ENCODE measurements around the gene TNS4.
A peak's percentile ranks its signal among the peaks of the same experiment; 100 is the strongest.
"Not testable (repeated sequence)": the region's sequence is repeated elsewhere in the genome, so short reads cannot be mapped to it uniquely, and the experiment has no call there.

The TNS4 gene, protein sequence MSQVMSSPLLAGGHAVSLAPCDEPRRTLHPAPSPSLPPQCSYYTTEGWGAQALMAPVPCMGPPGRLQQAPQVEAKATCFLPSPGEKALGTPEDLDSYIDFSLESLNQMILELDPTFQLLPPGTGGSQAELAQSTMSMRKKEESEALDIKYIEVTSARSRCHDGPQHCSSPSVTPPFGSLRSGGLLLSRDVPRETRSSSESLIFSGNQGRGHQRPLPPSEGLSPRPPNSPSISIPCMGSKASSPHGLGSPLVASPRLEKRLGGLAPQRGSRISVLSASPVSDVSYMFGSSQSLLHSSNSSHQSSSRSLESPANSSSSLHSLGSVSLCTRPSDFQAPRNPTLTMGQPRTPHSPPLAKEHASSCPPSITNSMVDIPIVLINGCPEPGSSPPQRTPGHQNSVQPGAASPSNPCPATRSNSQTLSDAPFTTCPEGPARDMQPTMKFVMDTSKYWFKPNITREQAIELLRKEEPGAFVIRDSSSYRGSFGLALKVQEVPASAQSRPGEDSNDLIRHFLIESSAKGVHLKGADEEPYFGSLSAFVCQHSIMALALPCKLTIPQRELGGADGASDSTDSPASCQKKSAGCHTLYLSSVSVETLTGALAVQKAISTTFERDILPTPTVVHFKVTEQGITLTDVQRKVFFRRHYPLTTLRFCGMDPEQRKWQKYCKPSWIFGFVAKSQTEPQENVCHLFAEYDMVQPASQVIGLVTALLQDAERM

DNA sequence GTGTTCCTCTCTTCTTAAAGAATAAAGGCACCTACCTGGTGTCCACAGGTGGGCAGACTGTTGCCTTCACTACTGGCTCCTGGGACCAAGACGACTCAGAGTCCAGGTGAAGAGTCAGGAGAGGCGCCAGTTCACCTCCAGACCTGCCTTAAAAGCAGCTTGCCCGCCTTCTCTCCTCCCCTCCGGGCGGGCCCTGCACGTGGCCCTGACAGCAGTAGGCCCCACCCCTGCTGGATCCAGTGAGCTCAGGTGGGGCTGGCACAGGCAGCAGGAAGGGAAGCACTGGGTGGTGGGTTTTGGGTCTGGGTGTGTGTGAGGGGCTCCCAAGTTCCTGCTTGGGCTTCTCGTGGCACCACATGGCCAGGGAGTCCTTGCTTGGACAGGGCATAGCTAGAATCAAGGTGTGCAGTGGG is at the start of gene TNS4:
TSS of gene TNS4 (minus strand) at position 125 of the 413 bp plus-strand sequence. CDS start 5,198 bp downstream, outside the sequence.
- DNase-seq: no peak

DNA sequence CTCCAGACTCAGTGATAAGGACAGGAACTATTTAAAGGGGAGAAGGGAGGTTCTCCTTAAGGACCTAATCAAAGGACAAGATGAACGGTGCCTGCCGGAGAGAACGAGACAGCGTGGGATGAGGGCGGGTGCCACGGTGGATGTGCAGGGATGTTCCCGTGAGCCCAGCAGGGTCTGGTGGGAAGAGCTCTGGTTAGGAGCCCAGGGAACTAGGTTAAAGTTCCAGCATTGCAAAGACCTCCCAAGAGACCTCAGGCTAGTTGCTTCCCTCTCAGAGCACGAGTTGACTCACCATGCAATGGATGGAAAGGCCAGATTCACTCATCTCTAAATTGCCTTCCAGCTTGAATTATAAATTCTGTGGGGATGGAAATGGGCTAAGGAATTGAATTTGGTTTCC is 49.2 kb upstream of the TNS4 start:
- no peak for DNase-seq

DNA sequence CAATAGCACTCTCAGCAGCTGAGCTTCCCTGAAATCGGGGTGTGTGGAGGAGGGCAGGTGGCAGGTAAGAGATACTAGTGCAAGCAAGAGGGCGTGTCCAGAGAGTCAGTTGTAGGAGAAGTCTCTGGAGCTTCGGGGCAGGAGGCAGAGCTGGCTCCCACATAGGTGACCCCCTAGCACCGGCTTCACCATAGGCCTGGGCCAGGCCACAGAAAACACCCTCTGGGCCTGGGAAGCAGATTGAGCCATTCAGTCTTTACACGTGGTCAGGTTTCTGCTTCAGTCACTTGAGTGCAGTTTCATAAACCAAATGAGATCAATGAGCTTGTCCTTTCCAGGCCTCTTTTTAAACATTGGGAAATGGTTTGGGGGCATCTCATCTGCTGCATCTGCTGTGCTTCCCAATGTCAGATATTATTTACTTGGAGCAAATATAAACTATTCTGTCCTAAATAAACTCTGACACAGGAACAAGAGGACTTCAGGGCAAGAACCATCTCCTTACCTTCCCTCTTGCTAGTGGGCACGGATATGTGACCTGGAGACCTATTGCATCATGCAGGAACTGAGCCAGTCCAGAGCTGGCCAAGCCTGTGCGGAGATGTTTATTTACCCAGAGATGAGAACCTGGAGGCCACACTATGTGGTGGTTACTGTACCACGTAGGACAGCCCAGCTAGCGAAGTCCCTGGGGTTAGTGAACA is 47.7 kb upstream of the TNS4 start:
- no peak for DNase-seq

DNA sequence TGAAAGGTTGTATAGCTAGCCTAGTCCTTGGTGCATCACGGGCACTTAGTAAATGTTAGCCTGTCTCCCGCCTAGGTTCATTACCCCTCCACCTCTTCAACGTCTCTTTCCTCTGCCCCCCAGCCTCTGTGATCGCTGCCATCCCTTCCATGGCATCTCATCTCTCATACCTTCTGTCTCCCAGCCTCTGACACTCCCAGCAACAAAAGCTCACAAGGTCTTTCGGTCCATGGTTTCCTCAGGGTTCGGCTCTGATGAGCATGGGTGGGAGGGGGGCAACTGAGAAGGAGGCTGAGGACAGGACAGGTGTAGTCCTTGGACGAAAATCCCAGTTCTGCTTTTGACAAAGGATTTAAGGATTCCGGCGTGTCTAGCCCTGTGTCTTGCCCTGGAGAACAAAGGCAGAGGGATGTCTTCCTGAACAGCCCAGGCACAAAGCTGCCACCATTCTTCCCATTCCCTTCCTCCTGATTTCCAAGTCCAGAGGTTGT is 47.1 kb upstream of the TNS4 start:
- DNase-seq: no peak

DNA sequence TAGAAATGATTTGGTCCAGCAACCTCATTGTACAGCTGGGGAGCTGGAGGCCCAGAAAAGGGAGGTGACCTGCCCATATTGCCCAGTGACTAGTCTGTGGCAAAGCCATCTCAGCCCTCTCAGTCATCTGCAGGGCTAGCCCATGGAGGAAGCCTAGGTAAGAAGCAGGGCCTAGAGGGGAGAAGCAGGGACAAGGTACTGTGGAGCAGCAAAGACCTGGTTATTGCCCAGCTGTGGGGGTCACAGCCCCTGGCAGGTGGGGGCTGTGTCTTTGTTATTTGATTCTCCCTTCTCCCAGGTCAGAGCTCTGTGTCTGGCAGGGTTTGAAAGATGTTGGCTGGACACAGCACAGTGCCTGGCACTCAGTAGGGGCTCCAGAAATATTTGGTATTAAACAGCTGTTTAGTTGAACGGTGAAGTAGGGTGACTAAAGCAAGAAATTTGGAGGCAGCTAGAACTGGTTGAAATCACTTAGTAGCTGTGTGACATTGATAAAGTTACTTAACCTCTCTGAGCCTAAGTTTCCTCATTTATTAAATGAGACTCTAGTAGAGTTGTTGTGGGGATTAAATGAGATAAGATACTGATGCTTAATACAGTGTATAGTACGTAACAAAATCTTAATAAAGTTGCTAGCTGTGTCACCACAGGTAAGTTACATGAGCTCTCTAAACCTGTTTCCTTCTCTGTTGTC is 46.5 kb upstream of the TNS4 start:
- DNase-seq: no peak

DNA sequence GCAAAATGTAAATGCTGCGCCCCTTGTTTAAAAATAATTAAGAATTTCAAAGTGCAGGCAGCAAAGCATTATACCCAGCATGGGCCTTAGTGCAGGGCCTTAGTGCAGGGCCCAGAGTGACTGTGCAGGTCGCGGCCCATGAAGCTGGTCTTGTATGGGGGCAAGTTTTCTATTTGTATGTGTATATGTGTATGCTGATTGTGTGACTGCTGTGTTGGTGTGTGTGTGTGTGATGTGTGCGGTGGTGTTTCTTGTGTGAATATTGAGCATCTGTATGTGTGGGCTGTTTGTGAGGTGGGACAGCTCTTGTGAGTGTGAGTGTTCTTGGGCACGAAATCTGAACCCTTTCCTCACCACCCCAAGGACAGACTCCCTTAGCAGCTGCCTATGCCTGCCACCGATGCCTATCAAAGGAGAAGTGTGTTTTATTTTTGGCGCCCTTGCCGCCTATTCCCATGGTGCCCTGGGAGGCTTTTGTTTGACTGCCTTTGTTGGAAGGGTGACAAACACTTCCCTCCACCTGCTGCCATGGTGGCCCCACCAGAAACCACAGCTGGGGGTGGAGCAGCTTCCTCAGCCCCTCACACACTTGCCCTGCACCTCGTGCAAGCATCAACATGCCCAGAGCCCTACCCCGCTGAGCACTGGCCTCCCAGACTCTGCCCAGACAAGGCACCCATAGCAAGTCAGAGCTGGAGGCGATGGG is 45.8 kb upstream of the TNS4 start:
- peak; percentile 73 for DNase-seq

DNA sequence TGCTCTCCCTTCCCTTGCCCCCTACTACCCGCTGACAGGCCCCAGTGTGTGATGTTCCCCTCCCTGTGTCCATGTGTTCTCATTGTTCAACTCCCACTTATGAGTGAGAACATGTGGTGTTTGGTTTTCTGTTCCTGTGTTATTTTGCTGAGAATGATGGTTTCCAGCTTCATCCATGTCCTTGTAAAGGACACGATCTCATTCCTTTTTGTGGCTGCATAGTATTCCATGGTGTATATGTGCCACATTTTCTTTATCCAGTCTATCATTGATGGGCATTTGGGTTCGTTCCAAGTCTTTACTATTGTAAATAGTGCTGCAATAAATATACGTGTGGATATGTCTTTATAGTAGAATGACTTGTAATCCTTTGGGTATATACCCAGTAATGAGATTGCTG is 45.1 kb upstream of the TNS4 start:
- not testable (repeated sequence) for DNase-seq

DNA sequence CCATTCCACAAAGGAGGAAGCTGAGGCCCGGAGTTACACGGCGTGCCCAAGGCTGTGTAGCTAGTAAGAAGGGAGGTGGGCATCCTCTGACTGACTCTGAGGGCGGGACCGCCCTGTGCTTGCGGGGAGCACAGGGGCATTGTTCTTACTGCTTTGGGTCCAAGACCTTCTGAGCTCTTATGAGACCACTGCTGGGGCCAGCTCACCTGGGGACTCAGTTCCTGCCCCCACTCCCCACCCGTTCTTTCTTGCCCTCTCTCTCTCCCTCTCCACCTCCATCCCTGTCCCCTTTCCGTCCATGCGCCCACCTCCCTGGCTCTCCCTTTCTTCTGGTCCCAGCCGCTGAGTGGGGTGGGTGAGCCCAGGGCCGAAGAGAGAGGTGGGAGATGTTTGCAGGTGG is 44.2 kb upstream of the TNS4 start:
- no peak for DNase-seq

DNA sequence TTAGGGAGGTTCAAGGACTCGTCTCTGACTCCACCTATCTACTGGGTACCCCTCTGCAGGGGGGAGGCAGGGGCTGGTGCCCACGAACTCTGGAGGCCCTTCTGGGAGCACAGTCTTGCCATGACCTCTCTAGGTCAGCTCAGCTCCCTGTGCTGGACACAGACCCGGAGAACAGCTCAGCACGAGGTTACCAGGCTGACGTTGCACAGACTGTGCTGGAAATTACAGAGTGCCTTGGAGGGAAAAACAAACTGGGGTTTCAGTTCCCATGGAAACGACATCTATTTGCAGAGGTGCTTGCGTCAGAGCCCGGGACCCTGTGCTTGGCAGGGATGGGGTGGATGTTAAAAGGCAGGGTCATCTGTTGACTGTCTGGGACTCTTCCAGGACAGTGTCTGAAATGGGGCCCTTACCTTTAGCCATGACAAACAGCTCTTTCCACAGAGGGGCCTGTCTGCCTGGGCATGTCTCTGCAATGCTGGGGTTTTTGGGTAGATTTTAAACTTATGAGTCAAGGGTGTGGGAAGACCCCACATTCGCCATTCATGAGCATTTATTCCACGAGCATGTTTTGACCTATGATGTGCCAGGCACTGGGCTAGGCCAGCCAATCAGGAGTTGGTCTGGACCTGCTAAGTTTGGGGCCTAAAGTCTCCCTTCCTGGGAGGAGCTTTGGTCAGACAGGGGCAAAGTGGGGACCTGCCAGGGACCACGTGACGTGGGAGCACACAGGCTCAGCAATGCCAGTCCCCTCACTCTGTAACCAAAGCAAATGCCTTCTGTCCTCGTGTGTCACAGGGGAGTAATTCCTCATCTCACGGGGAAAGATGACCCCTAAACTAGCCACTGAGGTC is 41.4 kb upstream of the TNS4 start:
- DNase-seq: peak; percentile 46

DNA sequence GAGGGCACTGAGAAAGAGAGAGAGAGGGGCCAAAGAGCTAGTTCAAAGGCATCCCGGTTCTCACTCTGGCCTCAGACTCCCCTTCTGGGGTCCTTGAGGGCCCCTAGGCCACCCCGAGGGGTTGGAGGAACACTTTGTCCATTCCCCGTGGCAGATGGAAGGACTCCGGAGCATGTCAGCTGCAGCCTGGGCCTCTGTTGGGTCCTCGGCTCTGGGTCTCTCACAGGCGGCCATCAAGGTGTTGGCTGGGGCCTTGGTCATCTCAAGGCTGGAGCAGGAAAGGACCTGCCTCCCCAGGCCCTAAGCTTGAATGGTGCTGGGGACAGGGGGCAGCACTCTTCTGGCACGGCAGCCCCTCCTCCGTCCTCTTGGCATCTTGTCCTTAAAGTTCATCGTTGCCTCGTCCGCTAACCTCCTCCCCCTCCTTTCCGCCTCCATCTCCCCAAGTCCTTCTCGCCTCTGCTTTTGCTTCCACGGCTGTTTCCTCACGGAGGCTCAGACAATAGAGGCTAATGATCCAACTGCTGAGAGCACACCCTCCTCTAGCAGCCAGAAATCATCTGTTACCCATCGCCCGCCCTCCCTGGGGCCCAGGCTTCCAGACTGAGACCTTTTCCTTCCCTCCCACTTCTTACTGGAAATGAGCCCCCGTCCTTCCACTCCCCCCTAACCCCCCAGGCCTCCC is 40.6 kb upstream of the TNS4 start:
- DNase-seq: no peak

DNA sequence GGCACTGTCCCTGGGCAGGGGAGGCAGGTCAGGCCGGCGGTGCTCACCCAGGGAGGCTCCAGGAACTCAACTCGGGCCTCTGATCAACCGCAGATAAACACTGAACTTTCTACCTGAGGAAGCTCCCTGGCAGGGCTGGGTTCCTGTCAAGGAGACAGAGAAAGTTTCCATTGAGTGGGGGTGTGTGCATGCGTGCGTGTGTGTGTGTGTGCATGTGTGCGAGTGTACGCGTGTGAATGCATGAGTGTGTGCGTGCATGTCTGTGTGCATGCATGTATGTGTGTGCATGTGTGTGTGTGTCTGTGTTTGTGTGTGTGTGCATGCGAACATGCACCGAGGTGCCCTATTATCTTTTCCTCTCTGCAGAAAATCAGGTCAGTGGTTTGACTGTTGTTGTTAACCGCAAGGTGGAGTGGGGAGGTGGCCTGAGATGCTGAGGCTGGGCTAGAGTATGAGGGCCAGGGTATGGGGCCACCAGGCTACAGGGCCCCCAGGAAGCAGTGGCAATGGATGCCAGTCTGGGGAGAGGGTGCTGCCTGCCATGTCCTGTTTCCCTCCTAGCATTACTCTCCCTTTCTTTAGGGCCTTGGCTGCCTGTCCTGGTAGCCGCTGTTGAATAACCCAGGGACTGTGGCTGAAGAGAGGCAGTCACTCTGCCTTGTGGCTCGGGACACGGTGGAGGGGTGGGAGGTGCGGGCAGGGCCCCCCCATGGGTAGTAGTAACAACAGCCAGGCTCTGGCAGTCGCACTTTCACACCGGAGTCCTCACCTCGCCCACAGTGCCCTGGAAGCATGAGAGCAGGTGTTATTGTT is 39.8 kb upstream of the TNS4 start:
- DNase-seq: peak; percentile 65

DNA sequence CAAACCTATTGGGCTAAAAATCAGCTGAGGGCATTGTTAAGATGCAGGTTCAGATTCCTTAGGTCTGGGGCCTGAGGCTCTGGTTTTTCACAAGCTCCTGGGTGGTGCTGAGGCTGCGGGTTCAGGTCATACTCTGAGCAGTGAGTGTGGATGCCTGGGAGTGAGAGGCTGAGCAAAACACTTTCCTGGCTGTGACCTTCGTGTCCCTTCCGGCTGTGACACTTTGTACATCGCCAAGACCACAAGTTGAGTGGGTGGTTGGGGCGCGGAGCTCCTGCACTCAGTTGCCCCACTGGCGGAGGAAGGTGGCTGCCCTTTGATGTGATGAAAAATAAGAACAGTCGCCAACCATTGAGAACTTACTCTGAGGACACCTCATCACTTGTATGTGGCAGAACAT is 39.0 kb upstream of the TNS4 start:
- DNase-seq: peak; percentile 68

DNA sequence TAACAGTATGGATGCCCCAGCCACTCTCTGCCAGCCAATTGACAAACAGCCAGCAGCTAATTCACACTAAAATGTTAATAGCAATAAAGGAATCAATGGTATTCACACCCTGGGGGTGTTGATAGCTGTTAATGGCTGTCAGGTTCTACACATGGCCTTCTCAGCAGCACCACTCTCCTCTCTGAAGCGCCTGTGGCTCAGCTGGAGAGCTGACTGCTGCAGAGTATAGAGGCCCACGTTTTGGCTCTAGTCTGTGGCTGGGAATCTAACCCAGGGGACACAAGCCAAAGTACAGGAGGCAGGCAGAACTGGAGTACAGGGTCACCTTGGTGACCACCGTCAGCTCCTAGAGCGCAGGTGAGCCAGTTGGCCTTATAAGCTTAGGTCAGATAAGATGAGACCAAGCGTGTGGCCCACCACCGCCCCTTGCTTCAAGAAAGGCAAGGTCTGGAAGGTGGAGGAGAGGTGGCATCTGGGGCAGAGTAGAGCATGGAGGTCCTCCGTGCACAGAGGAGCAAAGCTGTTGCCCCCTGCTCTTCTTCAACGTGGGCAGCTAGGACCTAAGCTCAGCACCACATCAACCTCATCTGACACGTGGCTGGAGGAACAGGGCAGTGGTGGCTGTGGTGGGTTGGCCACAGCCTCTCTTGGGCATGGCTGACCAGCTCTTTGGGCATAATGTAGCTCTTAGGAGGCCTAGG is 38.4 kb upstream of the TNS4 start:
- peak; percentile 14 for DNase-seq

DNA sequence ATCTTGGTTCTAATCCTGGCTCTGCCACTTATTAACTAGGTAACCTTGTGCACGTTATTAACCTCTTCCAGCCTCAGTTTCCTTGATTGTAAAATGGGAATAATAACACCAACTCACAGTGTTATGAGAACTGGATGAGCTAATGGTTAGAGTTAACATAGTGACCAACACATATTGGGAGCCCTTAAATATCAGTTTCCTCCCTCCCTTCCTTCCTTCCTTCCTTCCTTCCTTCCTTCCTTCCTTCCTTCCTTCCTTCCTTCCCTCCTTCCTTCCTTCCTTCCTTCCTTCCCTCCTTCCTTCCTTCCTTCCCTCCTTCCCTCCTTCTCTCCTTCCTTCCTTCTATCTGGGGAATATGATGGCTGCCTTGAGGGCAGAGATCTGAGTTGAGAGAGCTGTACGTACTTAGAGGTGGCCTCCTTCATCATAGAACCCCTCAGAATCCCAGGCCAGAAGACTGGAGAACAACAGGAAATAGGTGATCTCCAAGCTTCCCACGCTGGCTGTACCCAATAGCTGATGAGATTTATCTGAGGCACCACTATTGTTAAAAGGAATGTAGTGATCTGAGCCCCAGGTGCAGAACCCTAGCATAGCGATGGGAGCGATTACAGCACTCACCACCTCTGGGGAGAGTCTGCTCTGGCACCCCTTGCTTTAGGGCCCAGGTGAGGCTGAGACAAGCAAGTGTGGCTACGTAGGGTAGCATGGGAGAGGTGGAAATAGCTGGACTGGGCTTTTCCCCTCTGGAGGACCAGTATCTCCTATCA is 37.7 kb upstream of the TNS4 start:
- no peak for DNase-seq

DNA sequence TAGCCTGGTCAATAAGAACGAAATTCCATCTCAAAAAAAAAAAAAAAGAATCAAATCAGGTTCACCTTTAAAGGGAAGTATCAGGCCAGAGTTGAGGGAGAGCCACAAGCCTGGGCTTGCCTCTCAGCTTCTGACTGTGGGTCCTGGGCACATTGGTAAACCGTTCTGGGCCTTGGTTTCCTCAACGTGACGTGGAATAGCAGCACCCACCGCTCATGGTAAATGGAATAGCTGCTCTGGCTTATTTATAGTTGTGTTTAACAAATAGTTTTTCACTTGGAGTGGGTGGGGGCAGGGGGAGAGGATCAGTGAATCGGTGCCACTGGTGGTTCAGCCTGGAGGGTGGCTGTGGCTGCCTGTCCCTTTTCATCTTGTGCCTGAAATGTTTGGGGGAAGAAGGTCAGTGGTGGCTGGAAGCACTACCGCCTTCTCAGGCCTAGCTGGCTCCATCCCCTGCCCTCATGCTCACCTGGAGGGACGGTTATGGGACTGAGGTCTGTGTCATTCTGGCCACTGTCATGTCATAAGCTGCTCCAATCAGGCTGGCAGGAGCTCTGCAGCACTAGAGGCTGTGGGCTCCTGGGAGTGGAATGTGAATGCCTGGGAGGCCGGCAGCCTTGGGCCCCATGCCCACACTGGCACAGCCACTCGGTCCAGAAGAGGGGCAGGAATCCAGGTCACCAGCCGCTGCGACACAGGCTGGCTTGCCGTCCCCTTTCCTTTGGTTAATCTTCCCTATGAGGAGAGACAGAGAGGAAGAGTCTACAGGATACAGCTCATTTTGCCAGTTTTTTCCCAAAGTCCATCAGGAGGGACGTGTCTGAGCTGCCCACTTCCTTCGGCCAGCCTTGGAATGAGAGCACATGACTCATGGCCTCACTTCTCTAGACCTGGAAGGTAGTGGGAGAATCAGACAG is 36.9 kb upstream of the TNS4 start:
- no peak for DNase-seq

DNA sequence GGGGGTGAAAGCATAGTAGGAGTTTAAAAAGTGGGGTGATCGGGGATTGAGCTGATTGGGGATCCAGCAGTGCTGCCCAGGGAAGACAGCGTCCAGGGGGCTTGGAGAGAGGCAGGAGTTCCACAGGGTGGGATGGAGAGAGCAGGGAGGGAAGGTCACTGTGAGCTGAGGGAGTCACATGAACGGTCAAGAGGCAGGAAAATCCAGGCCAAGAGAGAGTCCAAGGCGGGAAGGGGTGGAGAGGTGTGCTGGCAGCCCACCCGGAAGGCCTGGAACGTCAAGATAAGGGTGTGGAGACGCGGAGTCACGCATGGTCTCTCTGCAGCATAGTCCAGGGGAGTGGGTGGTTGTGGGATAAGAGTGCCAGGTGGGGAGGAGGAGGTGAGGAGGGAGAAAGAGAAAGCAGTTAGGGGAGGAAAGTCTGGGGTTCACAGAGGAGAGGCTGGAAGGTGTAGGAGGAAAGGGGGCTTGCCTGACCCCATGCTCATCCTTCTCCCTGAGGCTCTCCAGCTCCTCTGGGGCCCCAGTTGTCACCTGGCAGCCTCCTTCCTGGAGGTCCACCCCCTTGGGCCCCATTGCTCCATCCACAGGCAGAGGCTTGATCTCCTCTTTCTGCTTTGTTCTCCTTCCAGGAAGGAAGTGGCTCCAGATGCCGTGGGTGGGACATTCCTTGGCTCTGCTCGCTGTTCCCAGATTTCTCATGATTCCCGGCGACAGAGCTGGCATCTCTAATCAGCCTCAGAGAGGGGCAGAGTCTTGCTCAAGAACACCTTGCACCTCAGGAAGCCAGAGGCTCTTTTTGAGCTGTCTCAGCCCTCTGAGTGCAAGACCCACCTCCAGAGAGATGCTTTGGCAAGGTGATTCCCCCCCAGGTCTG is 35.1 kb upstream of the TNS4 start:
- peak; percentile 14 for DNase-seq

All from activated CD8-positive, alpha-beta memory T cell treated with anti-CD3 and anti-CD28 coated beads, Interleukin-2, amount 50 U/mL, for 4 hours (primary cell).